ENCODE data around the gene THAP6. TPM values are rescaled to one million over a fixed set of nuclear protein-coding genes. Genes with fewer than 3 reads are reported as not detected.
"Not testable (repeated sequence)": the region's sequence is repeated elsewhere in the genome, so short reads cannot be mapped to it uniquely, and the experiment has no call there.

THAP6 gene
- total RNA-seq, 1 experiment from 2014 or later = 11.7 TPM

GRCh38 chr4:75530556-75531322 is 16.5 kb downstream of the THAP6 start:
- H3K23ac ChIP-seq (ENCODE audit: insufficient read length, low read depth, low read length) = no peak overlapping the region
- no peak overlapping the region for H4K5ac ChIP-seq (ENCODE audit: insufficient read length, low read depth, low read length)
- no peaks in the 10 kb centered on the region for H3K23me2 ChIP-seq (ENCODE audit: insufficient read length, low read depth, low read length, poor library complexity, severe bottlenecking)
- TF ChIP-seq CTCF (conservative IDR thresholded peaks at IDR 0.05) = no peak
- DNase-seq = no peak
- no peaks in the 10 kb centered on the region for H3K9me3 ChIP-seq (ENCODE audit: control insufficient read depth, low read depth, low read length)
- H4K20me1 ChIP-seq (ENCODE audit: control insufficient read depth, insufficient read depth, insufficient read length) = no peaks in the 10 kb centered on the region
- no peak overlapping the region for H2BK20ac ChIP-seq (ENCODE audit: low read depth, low read length, poor library complexity, severe bottlenecking)
- no CpG with 5 or more reads among the region's 2 CpGs for WGBS (ENCODE audit: extremely low coverage, insufficient read length, low lambda C conversion rate)
- H3K79me2 ChIP-seq (ENCODE audit: insufficient read depth, low read length) = no peaks in the 10 kb centered on the region
- no peak overlapping the region for H3T11ph ChIP-seq (ENCODE audit: low read length)
- H3K79me1 ChIP-seq (ENCODE audit: insufficient read depth, low read depth, low read length, poor library complexity, severe bottlenecking) = peaks cover 3% of the 10 kb centered on the region
- no peaks in the 10 kb centered on the region for H3K4me1 ChIP-seq (ENCODE audit: insufficient read depth, low read length)
- H2AFZ ChIP-seq (ENCODE audit: low read length) = no peak overlapping the region
- peaks cover 42 to 72% (median 68%) of the 10 kb centered on the region in 3 experiments for H3K36me3 Mint-ChIP-seq (ENCODE audit: insufficient read depth in 1 of 3, low read depth in 3 of 3)
- H3K14ac ChIP-seq (ENCODE audit: insufficient read depth, low read length) = no peak overlapping the region
- no peak overlapping the region for H3K9ac ChIP-seq (ENCODE audit: extremely low read depth, insufficient read length, low read length)
- H3K4me1 Mint-ChIP-seq = no peaks in the 10 kb centered on the region
- H2BK15ac ChIP-seq (ENCODE audit: low read depth, low read length) = no peak overlapping the region
- no peak overlapping the region for H2BK12ac ChIP-seq (ENCODE audit: insufficient read length, low read depth, low read length)
- no peak overlapping the region for H4K8ac ChIP-seq (replicated peaks; ENCODE audit: insufficient read length, low read depth, low read length)
- H3K9me3 Mint-ChIP-seq = peaks cover 22 to 28% of the 10 kb centered on the region in 2 experiments
- no peak overlapping the region for H3K18ac ChIP-seq (ENCODE audit: insufficient read length, low read depth, low read length)
- no peak overlapping the region for H3K27ac Mint-ChIP-seq
- no peak overlapping the region for H2BK5ac ChIP-seq (ENCODE audit: insufficient read length, low read length)
- H3K4me3 Mint-ChIP-seq = no peak overlapping the region
- H2AK5ac ChIP-seq (ENCODE audit: insufficient read length, low read length) = no peak overlapping the region
- no peak overlapping the region for H3K56ac ChIP-seq (ENCODE audit: insufficient read length, low read depth, low read length)
- no peak overlapping the region for H3K27ac ChIP-seq (ENCODE audit: insufficient read length, low read depth, low read length)
- H3K4ac ChIP-seq (ENCODE audit: low read depth, low read length) = no peak overlapping the region
- no peak overlapping the region for H2BK120ac ChIP-seq (ENCODE audit: low read depth, low read length, poor library complexity, severe bottlenecking)
- no peaks in the 10 kb centered on the region for H3K27me3 ChIP-seq (ENCODE audit: insufficient read depth, low read length)
- no peak overlapping the region for H4K91ac ChIP-seq (ENCODE audit: insufficient read length, low read depth, low read length)
- H3K27me3 Mint-ChIP-seq (ENCODE audit: low read depth) = no peaks in the 10 kb centered on the region
- no peak overlapping the region for H3K4me2 ChIP-seq (ENCODE audit: insufficient read depth, insufficient read length, low read length)

- H2BK20ac ChIP-seq (ENCODE audit: low read depth, low read length, poor library complexity, severe bottlenecking); H4K20me1 ChIP-seq (ENCODE audit: control insufficient read depth, insufficient read depth, insufficient read length); H3K4me3 Mint-ChIP-seq; H3K79me2 ChIP-seq (ENCODE audit: insufficient read depth, low read length); H3K18ac ChIP-seq (ENCODE audit: insufficient read length, low read depth, low read length); H3K27ac ChIP-seq (ENCODE audit: insufficient read length, low read depth, low read length); H3K4me2 ChIP-seq (ENCODE audit: insufficient read depth, insufficient read length, low read length); H2AK5ac ChIP-seq (ENCODE audit: insufficient read length, low read length); H3K9me3 ChIP-seq (ENCODE audit: control insufficient read depth, low read depth, low read length); H3K56ac ChIP-seq (ENCODE audit: insufficient read length, low read depth, low read length); H3K79me1 ChIP-seq (ENCODE audit: insufficient read depth, low read depth, low read length, poor library complexity, severe bottlenecking); H3K9ac ChIP-seq (ENCODE audit: extremely low read depth, insufficient read length, low read length); H3K14ac ChIP-seq (ENCODE audit: insufficient read depth, low read length); DNase-seq; H3K23me2 ChIP-seq (ENCODE audit: insufficient read length, low read depth, low read length, poor library complexity, severe bottlenecking); H3T11ph ChIP-seq (ENCODE audit: low read length); H2BK15ac ChIP-seq (ENCODE audit: low read depth, low read length); H4K8ac ChIP-seq (replicated peaks; ENCODE audit: insufficient read length, low read depth, low read length); H2BK5ac ChIP-seq (ENCODE audit: insufficient read length, low read length); H4K91ac ChIP-seq (ENCODE audit: insufficient read length, low read depth, low read length); H2AFZ ChIP-seq (ENCODE audit: low read length); H2BK120ac ChIP-seq (ENCODE audit: low read depth, low read length, poor library complexity, severe bottlenecking); H3K4ac ChIP-seq (ENCODE audit: low read depth, low read length); H3K27ac Mint-ChIP-seq; H3K23ac ChIP-seq (ENCODE audit: insufficient read length, low read depth, low read length); H3K4me1 Mint-ChIP-seq; H2BK12ac ChIP-seq (ENCODE audit: insufficient read length, low read depth, low read length); H4K5ac ChIP-seq (ENCODE audit: insufficient read length, low read depth, low read length); H3K4me1 ChIP-seq (ENCODE audit: insufficient read depth, low read length); H3K27me3 ChIP-seq (ENCODE audit: insufficient read depth, low read length); H3K27me3 Mint-ChIP-seq (ENCODE audit: low read depth): not testable (repeated sequence)
- Mint-ChIP-seq H3K36me3 (ENCODE audit: insufficient read depth in 1 of 3, low read depth in 3 of 3) (peaks cover 41 to 65% (median 62%) of the 10 kb centered on the region in 3 experiments), H3K9me3 (peaks cover 22 to 28% of the 10 kb centered on the region in 2 experiments)
- WGBS (ENCODE audit: extremely low coverage, insufficient read length, low lambda C conversion rate) = no CpG with 5 or more reads among the region's 7 CpGs
These were observed 17.4 kb downstream of the THAP6 start for GRCh38 chr4:75531536-75532143.
